ENCODE results near the gene SSMEM1. TPM values are rescaled to one million over a fixed set of nuclear protein-coding genes. Genes with fewer than 3 reads are reported as not detected.
"Not testable (repeated sequence)": the region's sequence is repeated elsewhere in the genome, so short reads cannot be mapped to it uniquely, and the experiment has no call there.

SSMEM1 gene
- total RNA-seq, 2 donors from 2014 or later = not detected

- DNase-seq; ATAC-seq; intact Hi-C loops (cut with DNase I): not testable (repeated sequence)
Observed at GRCh38 chr7:130236361-130236760, 28.7 kb downstream of the SSMEM1 start.

DNA sequence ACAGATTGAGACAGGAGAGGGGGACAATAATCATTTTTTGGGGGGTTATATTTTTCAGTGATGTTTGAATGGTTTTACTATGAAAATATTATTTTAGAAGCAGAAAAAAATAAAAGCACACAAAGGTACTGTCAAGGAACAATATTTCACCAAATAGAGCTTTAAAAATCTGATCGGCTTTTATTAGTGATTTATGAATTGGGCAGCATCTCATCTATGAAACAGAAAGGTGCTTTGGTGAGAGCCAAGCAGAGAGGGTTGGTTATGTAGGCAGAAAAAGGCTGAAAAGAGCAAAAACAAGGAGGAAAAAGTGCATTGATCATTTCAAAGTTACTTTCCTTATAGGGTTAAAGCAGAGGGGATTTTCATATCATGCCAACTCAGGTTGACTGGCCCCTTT lies 32.6 kb downstream of the SSMEM1 start:
- ATAC-seq (no peak), DNase-seq (no peak)
- intact Hi-C loops (cut with DNase I) = no loop called here

DNA sequence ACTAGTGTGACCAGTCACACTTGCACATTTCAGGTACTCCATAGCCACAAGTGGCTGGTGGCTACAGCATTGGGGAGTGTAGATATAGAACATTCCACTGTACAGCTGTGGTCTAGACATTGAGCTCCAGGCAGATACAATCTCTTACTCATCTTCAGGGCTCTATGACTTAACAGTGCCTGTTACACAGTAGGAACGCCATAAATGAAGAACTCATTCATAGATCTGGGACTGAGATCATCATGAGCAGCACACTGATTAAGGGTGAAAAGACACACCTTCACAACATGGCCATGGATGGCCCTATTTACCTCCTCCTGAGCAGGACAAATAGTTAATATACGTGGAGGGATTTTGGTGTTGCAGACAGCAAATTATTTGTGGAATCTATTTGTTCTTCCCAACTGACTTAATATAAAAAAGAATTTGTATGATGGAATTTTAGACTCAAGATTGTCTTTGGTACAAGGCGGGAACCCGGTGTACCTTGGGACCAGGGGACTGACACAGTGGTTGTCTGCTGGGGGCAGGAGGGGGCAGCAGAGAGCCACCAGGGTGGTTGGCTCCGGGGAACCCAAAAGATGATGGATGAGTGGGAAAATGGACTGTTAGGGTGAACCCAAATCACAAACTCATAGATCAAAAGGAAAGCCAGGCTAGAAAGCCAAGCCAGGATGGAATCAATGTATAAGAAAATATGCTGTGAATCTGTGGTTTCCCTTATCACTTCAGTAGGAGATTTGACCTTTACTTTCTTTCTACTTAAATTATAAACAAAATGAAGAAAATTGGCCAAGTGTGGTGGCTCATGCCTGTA lies 34.7 kb downstream of the SSMEM1 start:
- intact Hi-C loops (cut with DNase I) = loop anchor here in 1 of 2 donors (2.0 kb wide), 1 partner anchor 480 kb away; no protein-coding TSS in a partner anchor
- ATAC-seq = peak; percentile 70 to 92
- peak; percentile 71 for DNase-seq

- DNase-seq = not testable (repeated sequence)
- ATAC-seq = peak in 1 of 2 donors; percentile 33
- intact Hi-C loops (cut with DNase I) = loop anchor here in 1 of 2 donors (2.0 kb wide), 1 partner anchor 479 kb away; no protein-coding TSS in a partner anchor
Observed at GRCh38 chr7:130243486-130243885, 35.8 kb downstream of the SSMEM1 start.

GRCh38 chr7:130246491-130246890 lies 38.8 kb downstream of the SSMEM1 start:
- ATAC-seq; intact Hi-C loops (cut with DNase I); DNase-seq: not testable (repeated sequence)

DNA sequence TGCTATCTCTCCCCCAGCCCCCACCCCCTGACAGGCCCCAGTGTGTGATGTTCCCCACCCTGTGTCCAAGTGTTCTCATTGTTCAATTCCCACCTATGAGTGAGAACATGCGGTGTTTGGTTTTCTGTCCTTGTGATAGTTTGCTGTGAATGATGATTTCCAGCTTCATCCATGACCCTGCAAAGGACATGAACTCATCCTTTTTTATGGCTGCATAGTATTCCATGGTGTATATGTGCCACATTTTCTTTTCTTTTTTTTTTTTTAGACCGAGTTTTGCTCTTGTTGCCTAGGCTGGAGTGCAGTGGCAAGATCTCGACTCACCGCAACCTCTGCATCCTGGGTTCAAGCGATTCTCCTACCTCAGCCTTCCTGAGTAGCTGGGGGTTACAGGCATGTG lies 41.2 kb downstream of the SSMEM1 start:
- intact Hi-C loops (cut with DNase I); DNase-seq; ATAC-seq: not testable (repeated sequence)

- ATAC-seq; DNase-seq; intact Hi-C loops (cut with DNase I): not testable (repeated sequence)
Observed at GRCh38 chr7:130249626-130250025, 42.0 kb downstream of the SSMEM1 start.

DNA sequence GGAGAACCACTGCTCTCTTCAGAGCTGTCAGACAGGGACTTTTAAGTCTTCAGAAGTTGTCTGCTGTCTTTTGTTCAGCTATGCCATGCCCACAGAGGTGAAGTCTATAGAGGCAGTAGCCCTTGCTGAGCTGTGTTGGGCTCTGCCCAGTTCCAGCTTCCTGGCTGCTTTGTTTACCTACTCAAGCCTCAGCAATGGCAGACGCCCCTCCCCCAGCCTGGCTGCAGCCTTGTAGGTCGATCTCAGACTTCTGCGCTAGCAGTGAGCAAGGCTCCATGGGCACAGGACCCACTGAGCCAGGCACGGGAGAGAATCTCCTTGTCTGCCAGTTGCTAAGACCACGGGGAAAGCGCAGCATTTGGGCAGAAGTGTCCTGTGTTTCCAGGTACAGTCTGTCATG lies 46.9 kb downstream of the SSMEM1 start:
- intact Hi-C loops (cut with DNase I) = no loop called here
- DNase-seq (no peak), ATAC-seq (no peak)

DNA sequence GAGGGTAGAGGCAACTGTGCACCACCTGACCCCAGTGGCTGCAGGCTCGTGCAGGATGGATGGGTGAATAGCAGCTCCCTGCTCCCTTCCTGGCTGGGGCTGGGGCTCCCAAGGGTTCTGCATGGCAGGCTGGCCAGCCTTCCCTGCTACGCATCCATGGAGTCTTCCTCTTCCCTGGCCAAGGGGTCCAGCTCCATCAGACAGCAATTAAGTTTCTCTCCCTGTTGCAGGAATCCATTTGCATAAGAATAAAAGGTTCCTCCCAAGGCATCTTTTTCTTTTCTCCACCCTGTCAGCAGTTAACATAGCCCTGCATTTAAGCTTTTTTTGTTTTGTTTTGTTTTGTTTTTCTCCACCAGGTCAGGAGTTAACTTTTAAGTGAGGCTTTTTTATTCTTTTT lies 49.0 kb downstream of the SSMEM1 start:
- DNase-seq (no peak), ATAC-seq (no peak)
- intact Hi-C loops (cut with DNase I) = no loop called here

GRCh38 chr7:130258494-130259078 lies 50.9 kb downstream of the SSMEM1 start:
- no peak for DNase-seq
- no peak for ATAC-seq
- intact Hi-C loops (cut with DNase I) = no loop called here

GRCh38 chr7:130262448-130262847 lies 54.8 kb downstream of the SSMEM1 start:
- intact Hi-C loops (cut with DNase I) = no loop called here
- ATAC-seq (peak in 1 of 2 donors; percentile 47), DNase-seq (no peak)

- DNase-seq = no peak
- intact Hi-C loops (cut with DNase I) = no loop called here
- ATAC-seq = no peak
Observed at GRCh38 chr7:130263130-130263529, 55.5 kb downstream of the SSMEM1 start.

Other genes with a start within 250 kb of the SSMEM1 start
- 10 to 100 TPM; 16.0 to 16.2 TPM for gene ZC3HC1, start 156.5 kb upstream of the SSMEM1 start, total RNA-seq
- 10 to 100 TPM; 23.8 to 28.5 TPM for gene KLHDC10, start 137.3 kb upstream of the SSMEM1 start, total RNA-seq
- 10 to 100 TPM in 1 of 2 donors, 1 to 10 TPM in 1; 9.4 to 11.2 TPM for gene TMEM209, start 2.5 kb upstream of the SSMEM1 start, total RNA-seq
- under 1 TPM in 1 of 2 donors, not detected in 1; 0.38 TPM for gene CPA2, start 59.0 kb downstream of the SSMEM1 start, total RNA-seq
- 1 to 10 TPM; 3.5 to 3.8 TPM for gene CPA4, start 85.3 kb downstream of the SSMEM1 start, total RNA-seq
- not detected for gene CPA5, start 137.0 kb downstream of the SSMEM1 start, total RNA-seq
- gene CPA1, start 172.6 kb downstream of the SSMEM1 start, total RNA-seq = under 1 TPM; 0.29 TPM
- gene CEP41, start 233.2 kb downstream of the SSMEM1 start, total RNA-seq = 1 to 10 TPM; 6.2 to 7.0 TPM

Measured in left cardiac atrium (tissue), 4 donors.